GM03348 (cell line): ENCODE results near the gene KRTAP20-2.

Experiments used
- DNase-seq: peaks from one replicate; pipeline ENCODE4 v3.0.0; 2012; ENCODE audit warnings: low spot score

The KRTAP20-2 gene

GRCh38 chr21:30634906-30635305, at the start of gene KRTAP20-2:
KRTAP20-2 (plus strand) TSS chr21:30635206; CDS start chr21:30635264, 58 bp downstream.
- no peak for DNase-seq

- DNase-seq: no peak
These were observed 44.7 kb upstream of the KRTAP20-2 start, which contains the start of gene KRTAP22-2 for GRCh38 chr21:30590297-30590696. KRTAP22-2 (minus strand) TSS chr21:30590397.

- DNase-seq: no peak
These were observed 42.9 kb upstream of the KRTAP20-2 start, which contains the start of gene KRTAP6-3 for GRCh38 chr21:30592140-30592539. KRTAP6-3 (plus strand) TSS chr21:30592440; CDS start chr21:30592446, 6 bp downstream.

- no peak for DNase-seq
These were observed 36.2 kb upstream of the KRTAP20-2 start, which contains the start of gene KRTAP6-2 for GRCh38 chr21:30598802-30599201. KRTAP6-2 (minus strand) TSS chr21:30598902; CDS start chr21:30598874, 28 bp downstream.

- DNase-seq: no peak
These were observed 34.2 kb upstream of the KRTAP20-2 start, which contains the start of gene KRTAP22-1 for GRCh38 chr21:30600787-30601186. KRTAP22-1 (plus strand) TSS chr21:30601087.

GRCh38 chr21:30605968-30606367, 29.0 kb upstream of the KRTAP20-2 start:
- no peak for DNase-seq

- DNase-seq: no peak
These were observed 22.9 kb upstream of the KRTAP20-2 start for GRCh38 chr21:30612132-30612531.

GRCh38 chr21:30613836-30614235, 21.2 kb upstream of the KRTAP20-2 start, which contains the start of gene KRTAP6-1:
KRTAP6-1 (minus strand) TSS chr21:30613930; CDS start chr21:30613904, 26 bp downstream.
- DNase-seq: no peak

GRCh38 chr21:30615199-30615598, 19.8 kb upstream of the KRTAP20-2 start:
- DNase-seq: no peak

GRCh38 chr21:30616125-30616524, 18.9 kb upstream of the KRTAP20-2 start, which contains the start of gene KRTAP20-1:
KRTAP20-1 (plus strand) TSS chr21:30616425; CDS start chr21:30616455, 30 bp downstream.
- DNase-seq: no peak

- DNase-seq: no peak
These were observed 14.9 kb upstream of the KRTAP20-2 start for GRCh38 chr21:30620080-30620479.

GRCh38 chr21:30620522-30620921, 14.5 kb upstream of the KRTAP20-2 start, which contains the start of gene KRTAP20-4:
KRTAP20-4 (plus strand) TSS chr21:30620627.
- DNase-seq: no peak

- DNase-seq: no peak
These were observed 11.6 kb upstream of the KRTAP20-2 start for GRCh38 chr21:30623362-30623761.

GRCh38 chr21:30625449-30626165, 9.4 kb upstream of the KRTAP20-2 start:
- DNase-seq: no peak

GRCh38 chr21:30628109-30628508, 6.9 kb upstream of the KRTAP20-2 start:
- no peak for DNase-seq

- DNase-seq: no peak
These were observed 5.8 kb upstream of the KRTAP20-2 start for GRCh38 chr21:30629200-30629599.

GRCh38 chr21:30638686-30639085, 3.7 kb downstream of the KRTAP20-2 start:
- no peak for DNase-seq

- DNase-seq: no peak
These were observed 7.6 kb downstream of the KRTAP20-2 start, which contains the start of gene KRTAP20-3 for GRCh38 chr21:30642564-30642963. KRTAP20-3 (plus strand) TSS chr21:30642864.

GRCh38 chr21:30646904-30647414, 12.0 kb downstream of the KRTAP20-2 start:
- no peak for DNase-seq

- no peak for DNase-seq
These were observed 17.9 kb downstream of the KRTAP20-2 start for GRCh38 chr21:30652891-30653290.

GRCh38 chr21:30668776-30669175, 33.8 kb downstream of the KRTAP20-2 start:
- DNase-seq: no peak

GRCh38 chr21:30672985-30673650, 38.1 kb downstream of the KRTAP20-2 start:
- no peak for DNase-seq
